Measurements from ENCODE around the gene SPESP1. TPM values are rescaled to one million over a fixed set of nuclear protein-coding genes. Genes with fewer than 3 reads are reported as not detected.

SPESP1 gene
- total and polyA plus RNA-seq, 9 of the 15 experiments (the other 6 are each of a cell fraction or from before 2014, with no cell fraction given): not detected

DNA sequence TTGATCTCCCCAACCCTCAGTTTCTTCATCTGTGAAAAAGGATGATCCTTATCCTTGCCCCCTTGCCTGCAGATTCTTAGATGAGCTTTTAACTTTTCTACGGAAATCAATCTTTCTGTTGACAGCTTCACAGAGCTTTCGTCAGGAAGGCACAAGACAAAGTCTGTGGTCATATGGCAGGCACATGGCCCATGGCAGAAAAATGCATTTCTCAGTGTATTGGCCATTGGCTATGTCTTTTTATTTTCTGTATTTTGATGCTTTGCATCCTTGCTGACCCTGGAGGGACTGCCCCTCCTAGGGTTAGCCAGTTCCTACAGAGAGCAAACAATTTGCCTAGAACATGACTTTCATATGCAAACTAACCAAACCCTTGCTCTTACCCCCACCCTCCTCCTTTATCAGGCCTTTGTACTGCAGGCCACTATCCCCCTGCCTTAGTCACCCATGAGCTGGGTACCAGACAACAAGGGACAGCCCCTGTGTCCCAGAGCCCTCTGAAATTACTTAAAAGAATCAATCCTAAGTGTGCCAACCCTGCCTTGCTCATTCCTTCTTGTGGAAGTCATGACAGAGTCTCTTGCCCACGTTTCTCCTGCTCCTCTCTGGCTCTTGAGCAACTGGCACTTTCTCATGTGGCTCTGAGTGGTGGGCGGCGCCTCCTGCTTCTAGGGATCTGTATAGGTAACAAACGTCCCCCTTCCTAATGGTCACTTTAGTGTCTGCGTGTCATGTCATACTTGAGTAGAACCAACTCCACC, 60.1 kb downstream of the SPESP1 start (continued):
- TF ChIP-seq, protein P1, sequence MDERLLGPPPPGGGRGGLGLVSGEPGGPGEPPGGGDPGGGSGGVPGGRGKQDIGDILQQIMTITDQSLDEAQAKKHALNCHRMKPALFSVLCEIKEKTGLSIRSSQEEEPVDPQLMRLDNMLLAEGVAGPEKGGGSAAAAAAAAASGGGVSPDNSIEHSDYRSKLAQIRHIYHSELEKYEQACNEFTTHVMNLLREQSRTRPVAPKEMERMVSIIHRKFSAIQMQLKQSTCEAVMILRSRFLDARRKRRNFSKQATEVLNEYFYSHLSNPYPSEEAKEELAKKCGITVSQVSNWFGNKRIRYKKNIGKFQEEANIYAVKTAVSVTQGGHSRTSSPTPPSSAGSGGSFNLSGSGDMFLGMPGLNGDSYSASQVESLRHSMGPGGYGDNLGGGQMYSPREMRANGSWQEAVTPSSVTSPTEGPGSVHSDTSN (CRISPR knock-in tag; IDR thresholded peaks at IDR 0.05; ENCODE audit: low read depth): no peak
- TF ChIP-seq, protein P1 (tag; conservative IDR thresholded peaks at IDR 0.05; ENCODE audit: low read depth): peak; percentile 70
- TF ChIP-seq, protein P2, sequence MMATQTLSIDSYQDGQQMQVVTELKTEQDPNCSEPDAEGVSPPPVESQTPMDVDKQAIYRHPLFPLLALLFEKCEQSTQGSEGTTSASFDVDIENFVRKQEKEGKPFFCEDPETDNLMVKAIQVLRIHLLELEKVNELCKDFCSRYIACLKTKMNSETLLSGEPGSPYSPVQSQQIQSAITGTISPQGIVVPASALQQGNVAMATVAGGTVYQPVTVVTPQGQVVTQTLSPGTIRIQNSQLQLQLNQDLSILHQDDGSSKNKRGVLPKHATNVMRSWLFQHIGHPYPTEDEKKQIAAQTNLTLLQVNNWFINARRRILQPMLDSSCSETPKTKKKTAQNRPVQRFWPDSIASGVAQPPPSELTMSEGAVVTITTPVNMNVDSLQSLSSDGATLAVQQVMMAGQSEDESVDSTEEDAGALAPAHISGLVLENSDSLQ (IDR thresholded peaks at IDR 0.05): 0 out of 2 replicates have a peak, but pooled peaks have one; percentile 28
- TF ChIP-seq ZC3H8 (IDR thresholded peaks at IDR 0.05) (no peak), EP400 (IDR thresholded peaks at IDR 0.05) (no peak), KDM2B (CRISPR knock-in tag; IDR thresholded peaks at IDR 0.05) (no peak), ZNF197 (CRISPR knock-in tag; IDR thresholded peaks at IDR 0.05; ENCODE audit: low read depth) (no peak)
- TF ChIP-seq, protein P3, sequence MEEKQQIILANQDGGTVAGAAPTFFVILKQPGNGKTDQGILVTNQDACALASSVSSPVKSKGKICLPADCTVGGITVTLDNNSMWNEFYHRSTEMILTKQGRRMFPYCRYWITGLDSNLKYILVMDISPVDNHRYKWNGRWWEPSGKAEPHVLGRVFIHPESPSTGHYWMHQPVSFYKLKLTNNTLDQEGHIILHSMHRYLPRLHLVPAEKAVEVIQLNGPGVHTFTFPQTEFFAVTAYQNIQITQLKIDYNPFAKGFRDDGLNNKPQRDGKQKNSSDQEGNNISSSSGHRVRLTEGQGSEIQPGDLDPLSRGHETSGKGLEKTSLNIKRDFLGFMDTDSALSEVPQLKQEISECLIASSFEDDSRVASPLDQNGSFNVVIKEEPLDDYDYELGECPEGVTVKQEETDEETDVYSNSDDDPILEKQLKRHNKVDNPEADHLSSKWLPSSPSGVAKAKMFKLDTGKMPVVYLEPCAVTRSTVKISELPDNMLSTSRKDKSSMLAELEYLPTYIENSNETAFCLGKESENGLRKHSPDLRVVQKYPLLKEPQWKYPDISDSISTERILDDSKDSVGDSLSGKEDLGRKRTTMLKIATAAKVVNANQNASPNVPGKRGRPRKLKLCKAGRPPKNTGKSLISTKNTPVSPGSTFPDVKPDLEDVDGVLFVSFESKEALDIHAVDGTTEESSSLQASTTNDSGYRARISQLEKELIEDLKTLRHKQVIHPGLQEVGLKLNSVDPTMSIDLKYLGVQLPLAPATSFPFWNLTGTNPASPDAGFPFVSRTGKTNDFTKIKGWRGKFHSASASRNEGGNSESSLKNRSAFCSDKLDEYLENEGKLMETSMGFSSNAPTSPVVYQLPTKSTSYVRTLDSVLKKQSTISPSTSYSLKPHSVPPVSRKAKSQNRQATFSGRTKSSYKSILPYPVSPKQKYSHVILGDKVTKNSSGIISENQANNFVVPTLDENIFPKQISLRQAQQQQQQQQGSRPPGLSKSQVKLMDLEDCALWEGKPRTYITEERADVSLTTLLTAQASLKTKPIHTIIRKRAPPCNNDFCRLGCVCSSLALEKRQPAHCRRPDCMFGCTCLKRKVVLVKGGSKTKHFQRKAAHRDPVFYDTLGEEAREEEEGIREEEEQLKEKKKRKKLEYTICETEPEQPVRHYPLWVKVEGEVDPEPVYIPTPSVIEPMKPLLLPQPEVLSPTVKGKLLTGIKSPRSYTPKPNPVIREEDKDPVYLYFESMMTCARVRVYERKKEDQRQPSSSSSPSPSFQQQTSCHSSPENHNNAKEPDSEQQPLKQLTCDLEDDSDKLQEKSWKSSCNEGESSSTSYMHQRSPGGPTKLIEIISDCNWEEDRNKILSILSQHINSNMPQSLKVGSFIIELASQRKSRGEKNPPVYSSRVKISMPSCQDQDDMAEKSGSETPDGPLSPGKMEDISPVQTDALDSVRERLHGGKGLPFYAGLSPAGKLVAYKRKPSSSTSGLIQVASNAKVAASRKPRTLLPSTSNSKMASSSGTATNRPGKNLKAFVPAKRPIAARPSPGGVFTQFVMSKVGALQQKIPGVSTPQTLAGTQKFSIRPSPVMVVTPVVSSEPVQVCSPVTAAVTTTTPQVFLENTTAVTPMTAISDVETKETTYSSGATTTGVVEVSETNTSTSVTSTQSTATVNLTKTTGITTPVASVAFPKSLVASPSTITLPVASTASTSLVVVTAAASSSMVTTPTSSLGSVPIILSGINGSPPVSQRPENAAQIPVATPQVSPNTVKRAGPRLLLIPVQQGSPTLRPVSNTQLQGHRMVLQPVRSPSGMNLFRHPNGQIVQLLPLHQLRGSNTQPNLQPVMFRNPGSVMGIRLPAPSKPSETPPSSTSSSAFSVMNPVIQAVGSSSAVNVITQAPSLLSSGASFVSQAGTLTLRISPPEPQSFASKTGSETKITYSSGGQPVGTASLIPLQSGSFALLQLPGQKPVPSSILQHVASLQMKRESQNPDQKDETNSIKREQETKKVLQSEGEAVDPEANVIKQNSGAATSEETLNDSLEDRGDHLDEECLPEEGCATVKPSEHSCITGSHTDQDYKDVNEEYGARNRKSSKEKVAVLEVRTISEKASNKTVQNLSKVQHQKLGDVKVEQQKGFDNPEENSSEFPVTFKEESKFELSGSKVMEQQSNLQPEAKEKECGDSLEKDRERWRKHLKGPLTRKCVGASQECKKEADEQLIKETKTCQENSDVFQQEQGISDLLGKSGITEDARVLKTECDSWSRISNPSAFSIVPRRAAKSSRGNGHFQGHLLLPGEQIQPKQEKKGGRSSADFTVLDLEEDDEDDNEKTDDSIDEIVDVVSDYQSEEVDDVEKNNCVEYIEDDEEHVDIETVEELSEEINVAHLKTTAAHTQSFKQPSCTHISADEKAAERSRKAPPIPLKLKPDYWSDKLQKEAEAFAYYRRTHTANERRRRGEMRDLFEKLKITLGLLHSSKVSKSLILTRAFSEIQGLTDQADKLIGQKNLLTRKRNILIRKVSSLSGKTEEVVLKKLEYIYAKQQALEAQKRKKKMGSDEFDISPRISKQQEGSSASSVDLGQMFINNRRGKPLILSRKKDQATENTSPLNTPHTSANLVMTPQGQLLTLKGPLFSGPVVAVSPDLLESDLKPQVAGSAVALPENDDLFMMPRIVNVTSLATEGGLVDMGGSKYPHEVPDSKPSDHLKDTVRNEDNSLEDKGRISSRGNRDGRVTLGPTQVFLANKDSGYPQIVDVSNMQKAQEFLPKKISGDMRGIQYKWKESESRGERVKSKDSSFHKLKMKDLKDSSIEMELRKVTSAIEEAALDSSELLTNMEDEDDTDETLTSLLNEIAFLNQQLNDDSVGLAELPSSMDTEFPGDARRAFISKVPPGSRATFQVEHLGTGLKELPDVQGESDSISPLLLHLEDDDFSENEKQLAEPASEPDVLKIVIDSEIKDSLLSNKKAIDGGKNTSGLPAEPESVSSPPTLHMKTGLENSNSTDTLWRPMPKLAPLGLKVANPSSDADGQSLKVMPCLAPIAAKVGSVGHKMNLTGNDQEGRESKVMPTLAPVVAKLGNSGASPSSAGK (IDR thresholded peaks at IDR 0.05): peak; percentile 84

Measured in K562 (cell line).